Measurements from ENCODE around the gene ADAD2.

ADAD2 gene

GRCh38 chr16:84190731-84191388 is at the start of gene ADAD2:
ADAD2 (plus strand) TSS chr16:84191157; CDS start chr16:84191231, 74 bp downstream.
- DNase-seq = no peak

- no peak for DNase-seq
Measured at GRCh38 chr16:84143081-84143480, 47.9 kb upstream of the ADAD2 start.

- DNase-seq = no peak
Measured at GRCh38 chr16:84143784-84144199, 47.2 kb upstream of the ADAD2 start.

GRCh38 chr16:84144209-84144858 is 46.6 kb upstream of the ADAD2 start:
- DNase-seq = peak; percentile 47 to 55

- peak; percentile 95 for DNase-seq
Measured at GRCh38 chr16:84144859-84145639, 45.9 kb upstream of the ADAD2 start, which contains the start of the genes DNAAF1 and HSDL1. DNAAF1 (plus strand) TSS chr16:84145308; CDS start chr16:84145441, 133 bp downstream. HSDL1 (minus strand) TSS chr16:84145177; CDS start chr16:84131321, 13,856 bp downstream.

- DNase-seq = no peak
Measured at GRCh38 chr16:84150926-84151325, 40.0 kb upstream of the ADAD2 start.

GRCh38 chr16:84153660-84154214 is 37.2 kb upstream of the ADAD2 start:
- DNase-seq = no peak

GRCh38 chr16:84155226-84155625 is 35.7 kb upstream of the ADAD2 start:
- DNase-seq = no peak

GRCh38 chr16:84155771-84156170 is 35.2 kb upstream of the ADAD2 start:
- no peak for DNase-seq

- no peak for DNase-seq
Measured at GRCh38 chr16:84156342-84156784, 34.6 kb upstream of the ADAD2 start.

- no peak for DNase-seq
Measured at GRCh38 chr16:84159007-84159406, 31.9 kb upstream of the ADAD2 start.

GRCh38 chr16:84159800-84160199 is 31.2 kb upstream of the ADAD2 start:
- no peak for DNase-seq

GRCh38 chr16:84161037-84161436 is 29.9 kb upstream of the ADAD2 start:
- DNase-seq = no peak

GRCh38 chr16:84161801-84162200 is 29.2 kb upstream of the ADAD2 start:
- DNase-seq = no peak

- no peak for DNase-seq
Measured at GRCh38 chr16:84165746-84166145, 25.2 kb upstream of the ADAD2 start.

- peak; percentile 28 to 33 for DNase-seq
Measured at GRCh38 chr16:84166796-84167695, 23.9 kb upstream of the ADAD2 start.

- no peak for DNase-seq
Measured at GRCh38 chr16:84169765-84170310, 21.1 kb upstream of the ADAD2 start.

- no peak for DNase-seq
Measured at GRCh38 chr16:84174396-84174795, 16.6 kb upstream of the ADAD2 start.

- peak; percentile 60 to 73 for DNase-seq
Measured at GRCh38 chr16:84175350-84176081, 15.4 kb upstream of the ADAD2 start.

GRCh38 chr16:84176192-84177053 is 14.5 kb upstream of the ADAD2 start:
- DNase-seq = no peak

Measured in stimulated activated CD4-positive, alpha-beta T cell treated with anti-CD3 and anti-CD28 coated beads, Interleukin-2, amount 100 ng/mL, for 24 hours (primary cell).